Mesendoderm (in vitro differentiated cells): Measurements from ENCODE around the gene KCNJ10.

Source experiments
- DNase-seq: peaks from one replicate; pipeline ENCODE4 v3.0.0; 2013
- H2AK5ac ChIP-seq: 2 replicates; pipeline ENCODE4 v1.6.1; 2013; ENCODE audit warnings: low read length, inconsistent platforms
- H2BK120ac ChIP-seq: 2 replicates; pipeline ENCODE4 v1.6.1; 2013; ENCODE audit warnings: low read depth, mild to moderate bottlenecking, low read length, moderate library complexity, mixed read lengths
- H2BK15ac ChIP-seq: replicated peaks from 2 replicates; pipeline ENCODE4 v1.6.1; 2013; ENCODE audit warnings: low read depth, mild to moderate bottlenecking, moderate library complexity
- H2BK5ac ChIP-seq: 2 replicates; pipeline ENCODE4 v1.6.1; 2013; ENCODE audit warnings: low read length, inconsistent platforms
- H3K18ac ChIP-seq: 2 replicates; pipeline ENCODE4 v1.6.1; 2013; ENCODE audit warnings: mild to moderate bottlenecking, low read length, mixed read lengths
- H3K23ac ChIP-seq: one replicate; pipeline ENCODE4 v1.6.1; 2013; ENCODE audit warnings: low read length
- H3K27ac ChIP-seq: 2 replicates; pipeline ENCODE4 v1.5.1; 2013; ENCODE audit warnings: low read depth, mild to moderate bottlenecking, inconsistent platforms, low read length, moderate library complexity
- H3K27me3 ChIP-seq: 2 replicates; pipeline ENCODE4 v1.6.1; 2013; ENCODE audit warnings: low read length, control low read depth, mild to moderate bottlenecking, inconsistent platforms; ENCODE audit not compliant: insufficient read depth, poor library complexity
- H3K36me3 ChIP-seq: 2 replicates; pipeline ENCODE4 v1.6.1; 2013; ENCODE audit warnings: low read length, inconsistent platforms; ENCODE audit not compliant: control insufficient read depth, insufficient read depth
- H3K4ac ChIP-seq: one replicate; pipeline ENCODE4 v1.6.1; 2013; ENCODE audit warnings: low read depth, mild to moderate bottlenecking, low read length, moderate library complexity
- H3K4me1 ChIP-seq: 2 replicates; pipeline ENCODE4 v1.6.1; 2013; ENCODE audit warnings: low read depth, low read length, inconsistent platforms; ENCODE audit not compliant: control insufficient read depth
- H3K4me2 ChIP-seq: 2 replicates; pipeline ENCODE4 v1.6.1; 2013; ENCODE audit warnings: low read length
- H3K4me3 ChIP-seq: 2 replicates; pipeline ENCODE4 v1.5.1; 2013; ENCODE audit warnings: mild to moderate bottlenecking, low read length
- H3K56ac ChIP-seq: one replicate; pipeline ENCODE4 v1.6.1; 2013; ENCODE audit warnings: low read length
- H3K79me1 ChIP-seq: 2 replicates; pipeline ENCODE4 v1.6.1; 2013; ENCODE audit warnings: low read length, inconsistent platforms
- H3K79me2 ChIP-seq: 2 replicates; pipeline ENCODE4 v1.6.1; 2013; ENCODE audit warnings: mild to moderate bottlenecking, low read length; ENCODE audit not compliant: control insufficient read depth, insufficient read depth
- H3K9ac ChIP-seq: 2 replicates; pipeline ENCODE4 v1.6.1; 2013; ENCODE audit warnings: low read length, inconsistent platforms
- H4K5ac ChIP-seq: one replicate; pipeline ENCODE4 v1.6.1; 2013; ENCODE audit warnings: low read length
- H4K8ac ChIP-seq: one replicate; pipeline ENCODE4 v1.6.1; 2013; ENCODE audit warnings: low read depth, mild to moderate bottlenecking, control low read depth, low read length, moderate library complexity
- WGBS: extraction: QIAGEN DNeasy Blood & Tissue Kit; methylation state at CpG from one replicate; pipeline ENCODE4 v1.1.7; 2013; ENCODE audit warnings: low lambda C conversion rate, missing lambda C conversion rate; ENCODE audit not compliant: insufficient coverage; ENCODE audit errors: extremely low coverage; 5-methylcytosine and 5-hydroxymethylcytosine counted together

KCNJ10 gene

DNA sequence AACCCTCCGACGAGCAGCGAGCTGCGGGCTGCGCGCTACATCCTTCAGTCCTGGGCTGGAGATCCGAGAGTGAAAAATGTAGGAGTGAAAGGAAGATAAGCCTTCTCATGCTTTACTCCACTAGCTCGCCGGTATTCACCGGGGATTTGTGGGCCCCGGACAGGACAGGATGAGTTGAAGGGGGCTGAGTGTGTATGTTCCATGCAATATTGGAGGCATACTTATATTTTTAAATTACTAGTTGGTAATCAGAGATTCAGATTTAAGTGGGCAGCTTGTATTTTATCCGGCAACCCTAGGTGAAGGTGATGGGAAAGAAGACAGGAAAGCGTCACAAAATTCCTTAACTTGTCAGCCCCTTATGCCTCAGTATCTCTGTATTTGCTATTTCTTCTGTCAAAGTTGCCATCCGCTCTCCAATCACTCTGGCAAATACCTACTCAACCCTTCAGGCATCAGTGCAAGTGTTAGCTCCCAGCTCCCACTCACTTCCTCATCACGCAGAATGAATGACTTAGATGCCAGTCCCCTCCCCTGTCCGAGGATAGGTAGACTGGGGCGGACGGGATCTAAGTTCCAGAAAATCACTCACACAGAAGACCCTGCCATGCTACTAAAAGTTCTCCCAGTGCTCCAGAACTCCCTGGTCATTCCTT lies 37.7 kb downstream of the KCNJ10 start:
- peak overlapping the region; percentile 73 for H3K4me3 ChIP-seq
- no peak overlapping the region for H2BK15ac ChIP-seq
- no peak overlapping the region for H2BK120ac ChIP-seq
- H3K23ac ChIP-seq: no peak overlapping the region
- H2BK5ac ChIP-seq: no peak overlapping the region
- peak overlapping the region; percentile 85 for H3K56ac ChIP-seq
- H3K36me3 ChIP-seq: no peaks in the 10 kb centered on the region
- H3K4me2 ChIP-seq: peak overlapping the region; percentile 85
- DNase-seq: no peak
- H3K79me1 ChIP-seq: peaks cover 5% of the 10 kb centered on the region
- WGBS: no CpG with 5 or more reads among the region's 18 CpGs
- no peaks in the 10 kb centered on the region for H3K27me3 ChIP-seq
- no peak overlapping the region for H3K18ac ChIP-seq
- no peak overlapping the region for H4K5ac ChIP-seq
- peak overlapping the region; percentile 80 for H3K9ac ChIP-seq
- H2AK5ac ChIP-seq: no peak overlapping the region
- no peak overlapping the region for H3K27ac ChIP-seq
- H3K4ac ChIP-seq: no peak overlapping the region
- H3K4me1 ChIP-seq: peaks cover 3% of the 10 kb centered on the region
- H3K79me2 ChIP-seq: peaks cover 10% of the 10 kb centered on the region
- no peak overlapping the region for H4K8ac ChIP-seq

- no peaks in the 10 kb centered on the region for H3K27me3 ChIP-seq
- no peak within 1 kb of the TSS for H2BK5ac ChIP-seq
- DNase-seq: peak; percentile 99
- H3K56ac ChIP-seq: peak within 1 kb of the TSS; percentile 91
- no peak within 1 kb of the TSS for H3K4ac ChIP-seq
- peak within 1 kb of the TSS; percentile 78 for H3K4me3 ChIP-seq
- no peaks in the 10 kb centered on the region for H3K36me3 ChIP-seq
- H3K4me2 ChIP-seq: peak within 1 kb of the TSS; percentile 85
- H4K8ac ChIP-seq: no peak within 1 kb of the TSS
- no peak within 1 kb of the TSS for H3K23ac ChIP-seq
- H2AK5ac ChIP-seq: no peak within 1 kb of the TSS
- H2BK15ac ChIP-seq: no peak within 1 kb of the TSS
- WGBS: no CpG with 5 or more reads among the region's 60 CpGs
- H3K79me2 ChIP-seq: peaks cover 10% of the 10 kb centered on the region
- H3K9ac ChIP-seq: peak within 1 kb of the TSS; percentile 80
- no peak within 1 kb of the TSS for H4K5ac ChIP-seq
- peaks cover 3% of the 10 kb centered on the region for H3K4me1 ChIP-seq
- peaks cover 5% of the 10 kb centered on the region for H3K79me1 ChIP-seq
- peak within 1 kb of the TSS; percentile 27 for H3K27ac ChIP-seq
- H3K18ac ChIP-seq: no peak within 1 kb of the TSS
- no peak within 1 kb of the TSS for H2BK120ac ChIP-seq
Measured at GRCh38 chr1:160031365-160032164, 38.4 kb downstream of the KCNJ10 start, which contains the start of gene PIGM. PIGM (minus strand) TSS chr1:160031990; CDS start chr1:160031739, 251 bp downstream.

GRCh38 chr1:160030657-160031364 lies 39.1 kb downstream of the KCNJ10 start:
- Histone ChIP-seq H4K5ac (no peak overlapping the region), H3K27ac (no peak overlapping the region), H3K27me3 (no peaks in the 10 kb centered on the region), H2BK5ac (no peak overlapping the region), H3K56ac (peak overlapping the region; percentile 91), H3K79me1 (peaks cover 5% of the 10 kb centered on the region), H3K4me1 (peaks cover 3% of the 10 kb centered on the region), H3K23ac (no peak overlapping the region), H2AK5ac (no peak overlapping the region), H3K18ac (no peak overlapping the region), H3K4me2 (peak overlapping the region; percentile 74), H3K79me2 (peaks cover 10% of the 10 kb centered on the region), H2BK120ac (no peak overlapping the region), H3K4me3 (peak overlapping the region; percentile 78), H3K36me3 (no peaks in the 10 kb centered on the region), H3K9ac (peak overlapping the region; percentile 56), H4K8ac (no peak overlapping the region), H3K4ac (no peak overlapping the region), H2BK15ac (no peak overlapping the region)
- WGBS: no CpG with 5 or more reads among the region's 23 CpGs
- no peak for DNase-seq

GRCh38 chr1:160028426-160028825 lies 41.5 kb downstream of the KCNJ10 start:
- Histone ChIP-seq H3K79me2 (peaks cover 10% of the 10 kb centered on the region), H3K4me2 (no peak overlapping the region), H4K5ac (no peak overlapping the region), H3K27me3 (no peaks in the 10 kb centered on the region), H3K79me1 (peaks cover 5% of the 10 kb centered on the region), H3K4me3 (no peak overlapping the region), H3K36me3 (no peaks in the 10 kb centered on the region), H4K8ac (no peak overlapping the region), H2BK120ac (no peak overlapping the region), H3K9ac (no peak overlapping the region), H3K18ac (no peak overlapping the region), H3K4ac (no peak overlapping the region), H3K27ac (no peak overlapping the region), H2AK5ac (no peak overlapping the region), H2BK15ac (no peak overlapping the region), H3K23ac (no peak overlapping the region), H2BK5ac (no peak overlapping the region), H3K4me1 (peaks cover 3% of the 10 kb centered on the region), H3K56ac (no peak overlapping the region)
- no peak for DNase-seq

DNA sequence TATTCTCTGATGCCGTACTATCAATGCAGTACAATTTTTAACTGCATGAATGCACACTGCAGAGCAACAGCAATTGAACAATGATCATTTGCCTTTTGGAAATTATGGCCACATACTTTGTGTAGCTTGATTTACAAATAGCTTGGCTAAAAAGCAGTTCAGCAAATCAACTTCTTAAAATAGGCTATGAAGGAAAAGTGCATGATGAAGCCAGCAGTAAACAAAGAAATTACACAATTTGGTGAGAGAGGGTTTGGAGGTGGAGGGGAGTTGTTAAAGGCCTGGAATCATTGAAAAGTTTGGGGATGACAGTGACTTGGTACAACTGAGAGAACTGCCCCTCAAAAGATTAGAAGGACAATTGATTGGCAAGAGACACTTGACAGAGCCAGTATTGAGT lies 44.6 kb downstream of the KCNJ10 start:
- DNase-seq: no peak
- no CpG with 5 or more reads among the region's 1 CpG for WGBS

More for the DNA sequence above, 44.6 kb downstream of the KCNJ10 start:
- Histone ChIP-seq H2BK120ac (no peak overlapping the region), H2BK15ac (no peak overlapping the region), H3K79me1 (no peaks in the 10 kb centered on the region), H3K18ac (no peak overlapping the region), H4K5ac (no peak overlapping the region), H3K27me3 (no peaks in the 10 kb centered on the region), H3K27ac (no peak overlapping the region), H3K79me2 (peaks cover 3% of the 10 kb centered on the region), H3K4ac (no peak overlapping the region), H3K4me1 (no peaks in the 10 kb centered on the region), H2AK5ac (no peak overlapping the region), H3K9ac (no peak overlapping the region), H3K23ac (no peak overlapping the region), H3K56ac (no peak overlapping the region), H4K8ac (no peak overlapping the region), H3K4me3 (no peak overlapping the region), H2BK5ac (no peak overlapping the region), H3K36me3 (no peaks in the 10 kb centered on the region), H3K4me2 (no peak overlapping the region)
